Body of pancreas (tissue), 4 donors: ENCODE data around the gene CHST2. TPM values are rescaled to one million over a fixed set of nuclear protein-coding genes. Genes with fewer than 3 reads are reported as not detected.
A peak's percentile ranks its signal among the peaks of the same experiment; 100 is the strongest.

ENCODE experiments used
- ATAC-seq: fragments of 150-250 bp; one replicate; pipeline ENCODE4 v1.9.1; 2016
- DNase-seq, 4 donors: peaks; one replicate each; pipeline ENCODE4 v3.0.0-alpha.2; 2019
- H3K27ac ChIP-seq, 4 donors: fragments of 200-600 bp; sonication (generic); 1 replicate in 3 of 4; 2 replicates in 1 of 4; pipeline versions ENCODE4 v1.5.1 to v1.6.1; 2016 to 2019; ENCODE audit warnings: mild to moderate bottlenecking in 1 of 4, mixed read lengths in 1 of 4, moderate library complexity in 1 of 4
- H3K27me3 ChIP-seq, 2 donors: fragments of 200-600 bp; sonication (generic); one replicate each; pipeline ENCODE4 v1.6.0; 2016; ENCODE audit warnings: mild to moderate bottlenecking in 1 of 2
- H3K36me3 ChIP-seq, 2 donors: fragments of 200-600 bp; sonication (generic); replicated peaks in 1 of 2; 2 replicates each; pipeline ENCODE4 v1.5.1; 2016; ENCODE audit warnings: low read depth in 2 of 2; ENCODE audit not compliant: insufficient read depth in 1 of 2
- H3K4me1 ChIP-seq: fragments of 200-600 bp; sonication (generic); one replicate; pipeline ENCODE4 v1.6.0; 2016
- H3K4me3 ChIP-seq, 2 donors: fragments of 200-600 bp; sonication (generic); 1 replicate in 1 of 2; 2 replicates in 1 of 2; pipeline ENCODE4 v1.5.1; 2016 to 2019
- H3K9me3 ChIP-seq, 3 donors: fragments of 200-600 bp; sonication (generic); 1 replicate in 2 of 3; 2 replicates in 1 of 3; pipeline ENCODE4 v1.5.1; 2016
- CTCF ChIP-seq, 7 experiments: fragments of 450-650 bp in 4 of 7; fragments of 200-600 bp in 3 of 7; sonication (generic) in 3 of 7; IDR thresholded peaks; one replicate each; pipeline ENCODE4 v1.5.1; 2016 to 2019; ENCODE audit warnings: antibody characterized with exemption in 7 of 7
- POLR2A ChIP-seq, 3 donors: fragments of 450-650 bp; IDR thresholded peaks; one replicate each; pipeline ENCODE4 v1.6.1; 2016; ENCODE audit warnings: antibody characterized with exemption in 3 of 3, mild to moderate bottlenecking in 2 of 3
- WGBS, 2 donors: methylation state at CpG; one replicate each; pipeline ENCODE4 v1.1.5; 2017; 5-methylcytosine and 5-hydroxymethylcytosine counted together
- intact Hi-C: fragments of 100-400 bp; cut with DNase I; formaldehyde crosslinking; loops from one replicate; pipeline ENCODE4 v1.15.1; 2023
- total RNA-seq, 2 donors: library from RNA; depleted of rRNA; stranded (reverse); fragments of >200 nt; gene quantifications; one replicate each; pipeline ENCODE4 v1.1.0, GENCODE V29; 2016

Gene CHST2
- total RNA-seq, 2 donors from 2014 or later: 1.3 to 4.3 TPM

GRCh38 chr3:143171141-143171980, 51.8 kb downstream of the CHST2 start:
- no peak for ATAC-seq
- TF ChIP-seq POLR2A (IDR thresholded peaks at IDR 0.05) (no peak), CTCF (IDR thresholded peaks at IDR 0.05) (no peak)
- H3K27ac ChIP-seq: peak overlapping the region in 1 of 4 donors; percentile 37

GRCh38 chr3:143172062-143172794, 52.7 kb downstream of the CHST2 start:
- Histone ChIP-seq H3K4me3 (no peak overlapping the region), H3K4me1 (no peaks in the 10 kb centered on the region), H3K9me3 (no peaks in the 10 kb centered on the region), H3K36me3 (no peaks in the 10 kb centered on the region), H3K27me3 (no peaks in the 10 kb centered on the region), H3K27ac (no peak overlapping the region)
- no peak for TF ChIP-seq CTCF (IDR thresholded peaks at IDR 0.05)
- TF ChIP-seq POLR2A (IDR thresholded peaks at IDR 0.05): no peak
- intact Hi-C loops: no loop called here
- 72 to 82% methylated on average over 5 of the region's 5 CpGs for WGBS, 2 donors
- no peak for DNase-seq
- ATAC-seq: no peak

More at GRCh38 chr3:143171141-143171980, 51.8 kb downstream of the CHST2 start:
- no peak for DNase-seq
- H3K9me3 ChIP-seq: no peaks in the 10 kb centered on the region
- H3K36me3 ChIP-seq: no peaks in the 10 kb centered on the region
- no peaks in the 10 kb centered on the region for H3K4me1 ChIP-seq
- no peaks in the 10 kb centered on the region for H3K27me3 ChIP-seq
- intact Hi-C loops: no loop called here
- WGBS, 2 donors: 53 to 70% methylated on average over 3 of the region's 3 CpGs
- H3K4me3 ChIP-seq: no peak overlapping the region

- Histone ChIP-seq H3K4me3 (no peak overlapping the region), H3K36me3 (no peaks in the 10 kb centered on the region), H3K27me3 (no peaks in the 10 kb centered on the region), H3K4me1 (no peaks in the 10 kb centered on the region), H3K27ac (no peak overlapping the region), H3K9me3 (no peaks in the 10 kb centered on the region)
- no peak for DNase-seq
- no peak for ATAC-seq
- intact Hi-C loops: no loop called here
- WGBS, 2 donors: 20 to 45% methylated on average over 2 of the region's 2 CpGs
- TF ChIP-seq CTCF (IDR thresholded peaks at IDR 0.05) (no peak), POLR2A (IDR thresholded peaks at IDR 0.05) (no peak)
Measured at GRCh38 chr3:143172795-143173145, 53.2 kb downstream of the CHST2 start.

GRCh38 chr3:143173242-143173641, 53.7 kb downstream of the CHST2 start:
- TF ChIP-seq CTCF (IDR thresholded peaks at IDR 0.05) (no peak), POLR2A (IDR thresholded peaks at IDR 0.05) (no peak)
- 25 to 36% methylated on average over 1 of the region's 1 CpG for WGBS, 2 donors
- DNase-seq (no peak), ATAC-seq (no peak)
- Histone ChIP-seq H3K27me3 (no peaks in the 10 kb centered on the region), H3K4me1 (no peaks in the 10 kb centered on the region), H3K4me3 (no peak overlapping the region), H3K36me3 (no peaks in the 10 kb centered on the region), H3K27ac (no peak overlapping the region), H3K9me3 (no peaks in the 10 kb centered on the region)
- intact Hi-C loops: no loop called here

Other genes with a start within 250 kb of the CHST2 start
- 10 to 100 TPM in 1 of 2 donors, 1 to 10 TPM in 1; 1.6 to 41.5 TPM for gene PCOLCE2, start 230.7 kb upstream of the CHST2 start, total RNA-seq
- under 1 TPM; 0.26 to 0.33 TPM for gene PAQR9, start 156.1 kb upstream of the CHST2 start, total RNA-seq
- 10 to 100 TPM; 65.4 to 68.2 TPM for gene U2SURP, start 118.2 kb upstream of the CHST2 start, total RNA-seq